ENCODE results near the gene BTNL9.

BTNL9 gene

GRCh38 chr5:181109489-181110013 is 69.5 kb downstream of the BTNL9 start:
- Histone ChIP-seq H3K4me3 (ENCODE audit: severe bottlenecking) (no peak overlapping the region), H3K27me3 (ENCODE audit: insufficient read depth, poor library complexity, severe bottlenecking) (no peaks in the 10 kb centered on the region), H3K36me3 (ENCODE audit: low read depth) (no peaks in the 10 kb centered on the region), H3K4me1 (ENCODE audit: insufficient read depth, poor library complexity, severe bottlenecking) (no peaks in the 10 kb centered on the region), H3K9me3 (ENCODE audit: severe bottlenecking) (no peaks in the 10 kb centered on the region), H3K27ac (ENCODE audit: poor library complexity, severe bottlenecking) (no peak overlapping the region)
- TF ChIP-seq CTCF (IDR thresholded peaks at IDR 0.05; ENCODE audit: poor library complexity, severe bottlenecking): no peak
- ATAC-seq (ENCODE audit: low read depth) (no peak), DNase-seq (ENCODE audit: low spot score) (peak; percentile 52)

- peaks cover 7% of the 10 kb centered on the region for H3K4me1 ChIP-seq (ENCODE audit: insufficient read depth, poor library complexity, severe bottlenecking)
- no peaks in the 10 kb centered on the region for H3K36me3 ChIP-seq (ENCODE audit: low read depth)
- H3K27ac ChIP-seq (ENCODE audit: poor library complexity, severe bottlenecking): no peak overlapping the region
- DNase-seq (ENCODE audit: low spot score) (peak; percentile 37), ATAC-seq (ENCODE audit: low read depth) (no peak)
- no peak for TF ChIP-seq CTCF (IDR thresholded peaks at IDR 0.05; ENCODE audit: poor library complexity, severe bottlenecking)
- no peaks in the 10 kb centered on the region for H3K9me3 ChIP-seq (ENCODE audit: severe bottlenecking)
- no peak overlapping the region for H3K4me3 ChIP-seq (ENCODE audit: severe bottlenecking)
- H3K27me3 ChIP-seq (ENCODE audit: insufficient read depth, poor library complexity, severe bottlenecking): no peaks in the 10 kb centered on the region
These were observed 70.9 kb downstream of the BTNL9 start for GRCh38 chr5:181111010-181111409.

Measured in RWPE2 (cell line).